NCI-H82 (cell line): Measurements from ENCODE around the gene ACAA1.
"Not testable (repeated sequence)": the region's sequence is repeated elsewhere in the genome, so short reads cannot be mapped to it uniquely, and the experiment has no call there.

Experiments used
- DNase-seq: peaks from one replicate; lab custom pipeline; 2025; lab: John Stamatoyannopoulos, UW

ACAA1 gene, protein sequence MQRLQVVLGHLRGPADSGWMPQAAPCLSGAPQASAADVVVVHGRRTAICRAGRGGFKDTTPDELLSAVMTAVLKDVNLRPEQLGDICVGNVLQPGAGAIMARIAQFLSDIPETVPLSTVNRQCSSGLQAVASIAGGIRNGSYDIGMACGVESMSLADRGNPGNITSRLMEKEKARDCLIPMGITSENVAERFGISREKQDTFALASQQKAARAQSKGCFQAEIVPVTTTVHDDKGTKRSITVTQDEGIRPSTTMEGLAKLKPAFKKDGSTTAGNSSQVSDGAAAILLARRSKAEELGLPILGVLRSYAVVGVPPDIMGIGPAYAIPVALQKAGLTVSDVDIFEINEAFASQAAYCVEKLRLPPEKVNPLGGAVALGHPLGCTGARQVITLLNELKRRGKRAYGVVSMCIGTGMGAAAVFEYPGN

DNA sequence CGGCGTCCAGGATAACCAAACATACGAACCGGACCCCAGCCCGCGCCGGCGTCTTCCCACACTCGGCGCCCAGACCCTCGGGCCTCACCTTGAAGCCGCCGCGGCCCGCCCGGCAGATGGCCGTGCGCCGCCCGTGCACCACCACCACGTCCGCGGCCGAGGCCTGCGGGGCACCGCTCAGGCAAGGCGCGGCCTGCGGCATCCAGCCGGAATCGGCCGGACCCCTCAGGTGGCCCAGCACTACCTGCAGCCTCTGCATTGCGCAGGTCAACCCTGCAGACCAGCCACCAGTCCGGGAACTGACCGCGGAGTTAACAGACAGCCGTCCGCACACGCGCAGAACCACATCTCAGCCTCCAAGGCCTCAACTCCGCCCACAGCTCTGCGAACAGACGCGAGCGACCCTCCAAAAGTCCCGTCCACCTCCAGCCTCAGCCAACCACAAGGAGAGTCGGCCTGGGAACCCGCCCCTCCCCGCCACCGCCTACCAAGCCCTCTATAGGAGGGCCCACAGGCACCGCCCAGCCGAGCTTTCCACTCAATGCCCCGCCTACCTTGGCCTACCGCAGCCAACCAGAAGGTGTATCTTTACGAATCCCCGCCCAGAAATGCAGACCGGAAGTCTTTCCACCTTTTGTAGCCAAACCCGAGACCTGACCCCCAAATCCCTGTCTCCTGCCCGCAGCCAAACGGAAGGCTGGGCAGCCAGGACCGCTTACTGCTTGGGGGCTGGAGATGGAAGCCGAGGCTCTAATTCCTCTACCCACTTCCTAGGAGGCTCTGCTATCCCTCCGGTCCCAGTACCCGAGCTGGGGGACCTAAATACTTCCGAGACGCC lies at the start of gene ACAA1:
Gene ACAA1, minus strand, starts transcription at position 351 of the 838 bp plus-strand sequence. Its CDS starts 92 bp downstream, at position 259.
- peak; percentile 99 for DNase-seq

DNA sequence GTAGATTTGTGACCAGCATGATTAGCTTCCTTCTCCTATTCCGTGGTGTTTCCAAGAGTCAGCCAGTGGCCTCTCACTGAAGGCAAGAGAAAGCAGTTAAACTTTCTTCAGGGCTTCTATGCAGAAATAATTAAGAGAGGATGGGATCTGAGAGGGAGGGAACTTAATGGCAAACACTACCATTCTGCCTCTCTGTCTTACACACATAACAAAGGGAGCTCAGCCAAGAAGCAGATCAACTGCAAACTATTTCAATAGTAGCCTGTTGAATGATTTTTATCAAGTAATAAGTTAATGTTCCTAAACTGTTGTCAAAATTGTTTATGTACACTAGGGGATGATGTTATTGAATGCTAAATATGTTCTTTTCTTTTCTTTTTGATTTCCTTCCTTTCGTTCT lies 40.3 kb upstream of the ACAA1 start:
- no peak for DNase-seq

DNA sequence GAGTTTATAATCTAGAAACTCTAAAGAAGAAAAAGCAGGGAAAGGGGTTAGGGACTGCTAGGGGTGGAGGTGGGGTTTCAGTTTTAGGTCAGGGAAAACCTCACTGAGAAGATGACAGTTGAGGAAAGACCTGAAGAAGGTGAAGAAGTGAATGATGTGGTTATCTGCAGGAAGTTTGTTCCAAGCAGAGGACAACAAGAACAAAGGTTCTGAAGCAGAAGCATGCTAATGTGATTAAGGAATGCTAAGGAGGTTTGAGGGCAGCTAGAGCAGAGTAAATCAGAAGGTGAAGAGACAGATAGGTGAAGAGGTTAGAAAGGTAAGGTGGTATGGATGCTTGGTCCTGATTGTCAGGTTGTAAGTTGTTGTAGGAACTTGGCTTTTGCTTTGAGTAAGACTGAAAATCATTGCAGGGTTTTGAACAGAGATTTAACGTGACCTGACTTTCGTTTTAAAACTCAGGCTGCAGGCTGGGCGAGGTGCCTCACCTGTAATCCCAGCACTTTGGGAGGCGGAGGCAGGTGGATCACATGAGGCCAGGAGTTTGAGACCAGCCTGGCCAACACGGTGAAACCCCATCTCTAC lies 37.0 kb upstream of the ACAA1 start:
- DNase-seq, result no peak

DNA sequence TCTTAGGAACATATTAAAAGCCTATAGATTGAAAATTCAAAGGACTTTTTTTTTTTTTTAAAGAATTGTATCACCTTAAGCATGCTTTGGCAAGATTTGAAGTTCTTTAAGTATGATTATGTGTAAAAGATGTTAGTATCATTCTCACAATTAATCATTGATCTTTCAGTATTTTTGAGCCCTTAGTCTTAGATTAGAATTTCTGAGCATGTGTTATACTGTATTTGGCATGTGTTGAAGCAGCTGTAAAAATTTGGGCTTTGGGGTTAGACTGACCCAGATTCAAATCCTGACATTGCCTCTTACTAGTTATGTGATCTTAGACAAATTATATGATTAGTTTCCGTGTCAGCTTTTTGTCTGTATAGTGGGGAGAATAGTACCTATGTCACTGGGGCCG lies 34.7 kb upstream of the ACAA1 start:
- DNase-seq, result no peak

DNA sequence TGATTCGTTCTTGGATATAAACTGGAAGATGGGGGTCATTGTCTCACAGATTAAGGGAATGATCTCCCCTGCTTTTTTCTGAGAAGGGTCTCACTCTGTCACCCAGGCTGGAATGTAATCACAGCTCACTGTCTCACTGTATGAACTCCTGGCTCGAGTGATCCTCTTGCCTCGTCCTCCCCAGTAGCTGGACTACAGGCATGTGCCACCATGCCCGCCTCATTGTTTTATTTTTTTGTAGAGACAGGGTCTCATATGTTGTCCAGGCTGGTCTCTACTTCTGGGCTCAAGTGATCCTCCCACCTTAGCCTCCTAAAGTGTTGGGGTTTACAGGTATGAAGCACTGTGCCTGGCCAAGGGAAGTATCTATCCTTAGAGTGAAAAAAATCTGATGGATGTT lies 33.8 kb upstream of the ACAA1 start:
- DNase-seq, result no peak

DNA sequence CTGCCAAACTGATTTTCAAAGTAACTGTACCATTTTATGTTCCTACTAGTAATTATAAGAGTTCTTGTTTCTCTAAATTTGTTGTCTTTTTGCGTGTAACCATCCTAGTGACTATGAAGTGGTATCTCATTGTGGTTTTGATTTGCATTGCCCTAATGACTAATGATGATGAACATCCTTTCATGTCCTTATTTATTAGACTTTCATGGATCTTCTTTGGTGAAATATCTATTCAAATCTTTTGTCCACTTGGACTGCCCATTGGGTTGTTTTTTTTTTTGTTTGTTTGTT lies 32.0 kb upstream of the ACAA1 start:
- no peak for DNase-seq

DNA sequence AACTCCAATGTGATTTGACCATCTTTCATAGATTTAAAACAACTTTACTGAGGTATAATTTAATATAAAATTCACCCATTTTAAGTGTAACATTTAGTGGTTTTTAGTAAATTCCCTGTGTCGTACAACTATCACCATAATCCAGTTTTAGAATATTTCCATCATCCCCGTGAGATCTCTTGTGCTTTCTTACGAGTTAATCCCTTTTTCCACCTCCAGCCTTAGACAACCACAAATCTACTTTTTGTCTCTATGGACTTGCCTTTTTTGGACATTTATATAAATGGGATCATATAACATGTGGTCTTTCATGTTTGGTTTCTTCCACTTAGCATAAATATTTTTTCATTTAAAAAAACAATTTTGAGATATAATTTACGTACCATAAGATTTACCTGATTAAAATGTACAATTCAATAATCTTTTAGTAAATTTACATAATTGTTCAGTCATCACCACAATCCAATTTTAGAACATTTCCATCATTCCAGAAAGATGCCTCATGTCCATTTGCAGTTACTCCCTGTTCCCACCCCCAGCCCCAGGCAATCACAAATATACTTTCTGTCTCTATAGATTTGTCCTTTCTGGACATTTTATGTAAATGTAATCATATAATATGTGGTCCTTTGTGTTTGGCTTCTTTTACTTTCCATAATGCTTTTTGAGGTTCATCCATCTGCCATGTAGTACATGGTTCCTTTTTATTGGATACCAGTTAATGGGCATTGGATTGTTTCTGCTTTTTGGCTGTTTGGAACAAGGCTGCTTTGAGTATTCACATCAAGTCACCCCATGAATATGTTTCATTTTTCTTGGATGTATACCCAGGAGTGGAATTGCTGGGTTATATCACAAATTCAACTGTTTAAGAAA lies 31.5 kb upstream of the ACAA1 start:
- no peak for DNase-seq

DNA sequence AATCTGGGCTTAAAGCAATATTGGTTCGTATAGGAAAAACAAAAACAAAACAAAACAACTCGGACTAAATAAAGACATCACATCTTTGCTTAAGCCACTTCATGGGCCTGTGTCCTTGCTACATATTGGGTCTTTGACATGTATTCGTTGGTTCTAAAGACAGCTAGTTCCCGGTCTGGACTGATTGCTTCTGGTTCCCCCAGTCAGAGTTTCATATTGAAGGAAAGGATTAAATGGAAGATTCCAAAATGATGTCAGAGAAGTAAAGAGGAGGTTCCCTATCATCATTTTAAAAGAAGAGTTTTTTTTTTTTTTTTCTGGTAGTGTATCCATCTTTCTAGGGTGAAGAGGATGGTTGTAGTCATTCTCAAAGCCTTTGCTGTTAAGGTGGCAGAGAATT lies 30.7 kb upstream of the ACAA1 start:
- DNase-seq, result no peak

DNA sequence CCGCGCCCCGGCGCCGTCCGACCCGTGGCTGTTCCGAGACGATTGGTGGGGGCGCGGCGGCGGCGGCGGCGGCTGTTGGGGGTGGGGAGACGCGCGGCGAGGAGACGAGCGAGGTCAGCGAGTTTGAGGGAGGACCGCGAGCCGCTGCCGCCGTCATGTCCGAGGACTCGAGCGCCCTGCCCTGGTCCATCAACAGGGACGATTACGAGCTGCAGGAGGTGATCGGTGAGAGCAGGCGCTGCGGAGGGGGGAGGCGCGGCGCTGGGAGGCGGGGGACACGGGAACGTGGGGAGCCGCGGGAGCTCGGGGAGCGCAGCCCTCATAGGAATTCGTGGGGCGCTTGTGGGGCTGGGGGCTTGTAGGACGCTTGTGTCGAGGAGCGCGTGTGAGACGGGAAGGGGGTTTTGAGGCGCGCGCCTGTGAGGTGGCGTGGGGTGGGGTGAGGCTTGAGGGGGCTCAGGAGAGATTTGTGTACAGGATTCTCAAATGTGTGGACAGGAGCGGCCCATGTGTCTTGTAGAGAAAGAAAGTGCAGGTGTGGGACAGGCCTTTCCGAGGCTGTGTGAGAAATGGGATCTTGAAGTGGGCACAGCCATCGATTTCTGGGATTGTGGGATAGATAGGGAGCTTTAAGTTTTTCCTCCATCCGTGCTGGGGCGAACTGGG lies 28.9 kb upstream of the ACAA1 start:
- peak; percentile 60 for DNase-seq

DNA sequence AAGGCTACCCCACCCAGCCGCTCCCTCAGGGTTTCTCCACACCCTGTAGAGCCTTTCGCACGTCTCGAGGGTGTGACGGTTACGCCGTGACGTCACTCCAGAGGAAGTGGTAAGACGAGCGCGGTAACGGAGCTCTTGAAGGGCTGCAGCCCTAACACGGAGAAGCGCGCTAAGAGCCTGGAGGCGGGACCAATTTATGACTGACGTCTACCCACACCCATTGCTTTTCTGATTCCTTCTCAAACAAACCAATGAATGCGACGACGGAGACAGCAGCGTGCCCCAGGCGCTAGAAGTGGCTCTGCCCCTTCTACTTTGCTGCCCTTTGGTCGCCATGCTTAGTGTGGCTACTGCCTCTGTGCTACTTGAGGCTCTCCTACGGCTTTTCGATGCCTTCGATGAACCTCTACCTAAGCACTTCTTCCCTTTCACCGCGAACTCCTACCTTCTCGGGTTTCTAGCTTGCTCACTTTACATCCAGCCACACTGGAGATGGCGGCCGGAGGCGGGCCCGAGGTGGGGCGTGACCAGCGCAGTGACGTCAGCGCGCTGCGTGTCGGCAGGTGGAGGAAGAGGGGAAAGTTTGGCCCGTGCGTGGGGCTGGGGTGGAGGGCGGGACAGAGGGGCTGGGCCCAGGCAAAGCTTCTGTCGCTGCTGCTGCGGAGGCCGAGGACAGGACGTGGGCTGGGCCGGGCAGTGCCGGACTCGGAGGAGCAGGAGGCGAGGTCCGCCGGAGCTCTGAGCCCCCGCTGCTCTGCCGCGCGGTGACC lies 28.2 kb upstream of the ACAA1 start, which contains the start of gene OXSR1:
Gene OXSR1, plus strand, starts transcription at position 586 of the 770 bp plus-strand sequence. CDS start 340 bp downstream, outside the sequence.
- DNase-seq, result peak; percentile 99

DNA sequence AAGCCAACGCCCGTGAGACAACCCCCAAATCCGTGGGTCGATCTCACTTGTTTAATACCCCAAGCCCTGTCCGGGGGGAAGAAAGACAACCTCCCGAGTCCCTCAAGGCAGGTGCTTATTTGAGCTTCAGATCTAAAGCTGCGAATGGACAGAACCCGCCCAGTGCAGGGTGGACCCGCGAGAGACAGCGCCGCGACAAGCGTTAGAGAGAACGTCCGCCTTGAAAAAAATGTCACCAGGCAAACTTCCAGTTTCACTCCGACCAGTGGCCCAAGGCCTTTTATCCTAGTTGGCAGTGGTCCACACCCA lies 27.7 kb upstream of the ACAA1 start:
- DNase-seq, result no peak

DNA sequence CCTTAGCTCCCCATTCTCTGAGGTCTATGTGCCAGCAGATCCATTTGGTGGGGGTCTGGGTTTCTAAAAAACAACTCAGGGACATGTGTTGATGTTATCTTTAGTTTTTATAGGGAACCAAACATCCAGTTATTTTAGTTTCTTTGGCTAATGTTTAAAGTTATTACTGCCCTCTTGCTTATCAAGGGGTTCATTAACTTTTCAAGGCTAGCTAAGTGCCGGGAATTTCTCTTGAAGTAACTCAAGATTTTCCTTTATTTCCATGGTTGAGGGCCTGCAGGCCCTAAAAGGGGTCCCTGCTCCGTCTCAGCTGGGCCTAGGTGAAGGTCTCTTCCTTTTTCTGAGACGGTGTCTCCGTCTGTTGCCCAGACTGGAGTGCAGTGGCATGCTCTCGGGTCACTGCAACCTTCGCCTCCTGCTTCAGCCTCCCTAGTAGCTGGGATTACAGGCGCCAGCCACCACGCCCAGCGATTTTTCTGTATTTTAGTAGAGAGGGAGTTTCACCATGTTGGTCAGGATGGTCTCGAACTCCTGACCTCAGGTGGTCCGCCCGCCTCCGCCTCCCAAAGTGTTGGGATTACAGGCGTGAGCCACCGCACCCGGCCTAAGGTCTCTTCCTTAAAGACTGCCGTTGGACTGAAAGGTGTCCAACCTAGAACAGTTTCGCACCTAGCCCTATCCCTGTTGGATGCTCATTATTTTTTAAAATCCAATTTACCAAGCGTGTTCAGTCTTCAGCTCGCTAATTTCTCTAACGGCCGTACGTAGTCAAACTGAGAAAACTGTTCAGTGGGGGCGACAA lies 27.1 kb upstream of the ACAA1 start:
- DNase-seq, result no peak

DNA sequence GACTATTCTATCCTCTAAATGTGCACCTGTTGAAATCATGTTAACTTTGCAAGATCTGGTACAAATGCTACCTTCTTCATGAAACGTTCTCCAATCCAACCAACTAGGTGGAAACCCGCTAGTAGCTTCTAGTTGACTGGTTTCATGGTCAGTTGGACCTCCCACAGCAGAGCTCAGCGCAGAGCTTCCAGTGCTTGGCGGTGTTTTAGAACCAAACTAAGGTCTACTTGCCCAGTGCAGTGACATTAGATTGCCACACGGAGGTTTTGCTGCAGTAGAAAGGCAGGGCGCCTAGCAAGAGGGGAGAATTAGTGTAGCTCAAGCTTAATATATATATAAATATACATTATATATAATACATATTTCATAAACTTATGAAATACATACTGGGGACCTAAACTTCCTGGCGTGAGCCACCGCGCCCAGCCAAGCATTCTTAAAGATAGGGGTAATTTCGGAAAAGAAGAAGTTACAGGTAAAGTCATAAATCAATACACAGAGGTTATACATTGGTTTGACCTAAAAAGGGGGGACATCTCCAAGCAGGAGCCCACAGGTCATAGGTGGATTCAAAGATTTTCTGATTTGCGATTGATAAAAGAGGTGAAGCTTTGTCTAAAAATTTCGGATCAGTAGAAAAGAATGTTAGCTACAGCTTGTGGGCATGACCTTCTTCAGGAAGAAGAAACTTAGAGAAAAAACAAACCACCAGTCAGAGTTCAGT lies 26.4 kb upstream of the ACAA1 start:
- DNase-seq, result peak; percentile 20

DNA sequence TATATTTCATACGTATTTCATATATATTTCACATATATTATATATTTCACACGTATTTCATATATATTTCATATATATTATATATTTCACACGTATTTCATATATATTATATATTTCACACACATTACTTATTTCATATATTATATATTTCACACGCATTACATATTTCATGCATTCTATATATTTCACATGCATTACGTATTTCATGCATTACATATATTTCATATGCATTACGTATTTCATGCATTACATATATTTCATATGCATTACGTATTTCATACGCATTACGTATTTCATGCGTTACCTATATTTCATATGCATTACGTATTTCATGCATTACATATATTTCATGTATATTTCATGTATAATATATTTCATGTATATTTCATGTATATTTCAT lies 23.8 kb upstream of the ACAA1 start:
- not testable (repeated sequence) for DNase-seq

DNA sequence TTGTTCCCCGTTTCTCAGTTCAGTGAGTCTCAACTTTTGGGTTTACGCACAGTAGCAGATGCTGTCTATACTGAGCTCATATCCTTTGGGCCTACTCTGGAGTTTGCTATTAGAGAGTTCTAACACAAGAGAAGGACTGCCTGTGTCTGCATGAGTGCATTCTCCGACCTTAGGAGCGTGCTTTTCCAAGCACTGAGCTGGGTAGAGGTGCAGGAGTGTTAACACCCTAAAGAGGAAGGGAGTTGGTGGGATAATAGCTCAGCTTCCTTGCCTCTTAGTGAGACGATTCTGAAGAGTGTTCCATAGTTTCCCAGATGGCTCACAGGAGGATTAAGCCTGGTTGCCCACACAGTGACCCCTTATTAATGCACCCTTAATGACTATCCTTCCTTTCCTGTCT lies 21.5 kb upstream of the ACAA1 start:
- peak; percentile 55 for DNase-seq

DNA sequence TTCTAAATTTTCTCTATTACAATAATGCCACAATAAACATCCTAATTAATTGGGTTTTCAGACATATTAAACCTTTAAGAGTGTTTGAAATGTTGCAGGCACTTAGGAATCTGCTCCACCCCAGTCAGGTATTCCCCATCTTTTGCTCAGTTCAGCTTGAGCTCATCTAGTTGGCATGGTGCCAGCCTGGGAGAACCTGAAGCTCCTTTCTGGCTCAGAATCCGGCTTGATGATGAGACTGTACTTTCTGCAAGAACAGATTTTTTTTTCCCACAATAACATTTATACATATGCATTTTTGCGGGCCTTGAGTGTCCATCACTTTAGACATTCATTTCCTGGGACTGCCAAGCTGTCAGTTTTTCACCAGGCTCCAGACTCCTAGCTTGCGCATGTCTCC lies 20.7 kb upstream of the ACAA1 start:
- peak; percentile 23 for DNase-seq

DNA sequence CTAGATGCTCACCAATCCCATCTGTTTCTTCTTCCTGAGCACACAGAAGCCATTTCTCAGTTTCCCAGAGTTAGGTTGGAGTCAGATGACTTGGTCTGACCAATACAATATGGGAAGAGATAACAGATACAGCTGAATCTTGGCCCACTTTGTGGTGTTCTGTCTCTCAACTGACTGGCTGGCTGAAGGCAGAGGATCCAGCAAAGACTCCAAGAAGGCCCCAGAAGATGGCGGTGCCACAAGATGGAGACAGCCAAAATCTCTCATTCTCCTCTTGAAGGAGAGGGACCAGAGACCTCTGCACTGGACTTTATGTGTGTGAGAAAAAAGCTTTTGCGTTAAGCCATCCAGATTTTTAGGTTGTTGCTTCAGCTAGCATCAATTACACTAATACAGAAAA lies 20.2 kb upstream of the ACAA1 start:
- no peak for DNase-seq

DNA sequence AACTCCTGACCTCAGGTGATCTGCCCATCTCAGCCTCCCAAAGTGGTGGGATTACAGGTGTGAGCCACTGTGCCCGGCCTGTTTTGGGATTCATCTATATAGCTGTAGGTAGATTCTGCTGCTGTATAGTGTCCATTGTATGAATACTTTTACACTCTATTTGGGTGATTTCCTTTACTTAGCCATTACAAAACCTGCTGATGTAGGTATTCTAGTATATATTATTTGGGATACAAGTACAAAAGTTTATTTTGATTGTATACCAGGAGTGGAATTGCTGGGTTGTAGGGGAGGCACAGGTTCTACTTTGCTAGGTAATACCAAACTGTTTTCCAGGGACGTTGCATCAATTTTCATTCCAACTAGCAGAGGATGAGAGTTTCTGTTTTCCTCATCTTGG lies 18.9 kb upstream of the ACAA1 start:
- DNase-seq, result no peak

DNA sequence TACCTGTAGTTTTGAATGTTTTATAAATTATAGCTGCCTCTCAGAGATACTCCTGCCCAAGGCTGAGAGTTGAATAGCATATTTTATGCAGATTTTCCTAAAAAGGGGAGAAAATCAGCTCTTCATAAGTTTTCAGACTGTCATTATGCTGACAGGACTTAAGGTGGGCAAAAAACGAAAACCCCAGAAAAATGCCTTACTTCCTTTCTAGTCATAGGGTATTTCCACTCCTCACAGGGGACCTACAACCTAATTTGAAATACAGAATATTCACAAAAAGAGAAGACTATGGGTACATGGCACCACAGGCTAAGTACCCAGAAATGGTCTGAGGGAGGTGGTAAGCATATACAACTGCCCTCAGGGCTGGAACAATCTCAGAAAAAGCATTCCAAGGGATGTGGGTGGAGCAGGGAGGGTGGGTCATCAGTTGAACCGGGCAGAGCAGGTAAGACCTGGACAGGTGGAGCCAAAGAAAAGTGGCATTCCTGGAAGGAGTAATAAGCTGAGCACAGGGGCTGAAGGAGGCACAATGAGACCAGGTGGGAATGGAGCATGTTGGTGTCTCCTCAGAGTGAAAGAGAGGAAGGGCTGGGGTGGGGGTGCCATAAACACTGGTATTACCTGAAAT lies 17.8 kb upstream of the ACAA1 start:
- no peak for DNase-seq
